ENCODE measurements around the gene SCFD2.
"Not testable (repeated sequence)": the region's sequence is repeated elsewhere in the genome, so short reads cannot be mapped to it uniquely, and the experiment has no call there.

The SCFD2 gene

DNA sequence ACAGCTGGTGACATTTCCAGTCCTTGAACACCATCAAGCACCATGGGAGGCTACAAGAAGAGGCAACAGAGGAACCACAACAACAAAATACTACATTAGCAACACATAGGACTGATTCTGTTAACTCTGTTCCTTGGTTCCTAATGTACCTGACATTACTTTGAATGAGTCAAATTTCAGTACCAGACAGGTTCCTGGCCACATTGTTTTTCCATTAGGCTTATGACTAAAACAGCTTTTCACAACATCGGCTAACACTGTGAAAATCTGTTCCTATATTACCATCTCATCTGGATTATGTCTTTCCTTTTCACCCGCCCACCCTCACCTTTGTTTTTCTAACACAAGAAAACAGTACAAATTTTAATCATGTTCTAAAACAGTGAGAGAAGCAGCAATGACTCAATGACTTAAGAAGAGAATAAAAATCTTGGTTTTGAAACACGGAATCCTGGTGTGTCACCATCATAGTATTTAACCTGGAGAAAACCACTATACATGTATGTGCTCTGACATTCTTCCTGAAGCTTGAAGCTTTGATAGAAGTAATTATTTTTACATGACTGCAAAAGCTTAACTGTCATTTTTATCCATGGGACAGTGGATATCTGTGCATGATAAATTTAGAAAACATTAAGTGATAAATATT lies 143.9 kb downstream of the SCFD2 start:
- TF ChIP-seq CTCF (IDR thresholded peaks at IDR 0.05; ENCODE audit: low read length, missing control alignments): no peak
- H3K4me3 ChIP-seq (replicated peaks; ENCODE audit: low read depth, low read length): no peak overlapping the region
- no peak for DNase-seq (ENCODE audit: low read depth)

DNA sequence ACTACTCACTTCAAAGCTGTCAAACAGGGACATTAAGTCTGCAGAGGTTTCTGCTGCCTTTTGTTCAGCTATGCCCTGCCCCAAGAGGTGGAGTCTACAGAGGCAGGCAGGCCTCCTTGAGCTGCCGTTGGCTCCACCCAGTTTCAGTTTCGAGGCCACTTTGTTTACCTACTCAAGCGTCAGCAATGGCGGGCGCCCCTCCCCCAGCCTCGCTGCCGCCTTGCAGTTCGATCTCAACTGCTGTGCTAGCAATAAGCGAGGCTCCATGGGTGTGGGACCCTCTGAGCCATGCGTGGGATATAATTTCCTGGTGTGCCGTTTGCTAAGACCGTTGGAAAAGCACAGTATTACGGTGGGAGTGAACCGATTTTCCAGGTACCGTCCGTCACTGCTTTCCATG lies 146.7 kb downstream of the SCFD2 start:
- not testable (repeated sequence) for H3K4me3 ChIP-seq (replicated peaks; ENCODE audit: low read depth, low read length)

DNA sequence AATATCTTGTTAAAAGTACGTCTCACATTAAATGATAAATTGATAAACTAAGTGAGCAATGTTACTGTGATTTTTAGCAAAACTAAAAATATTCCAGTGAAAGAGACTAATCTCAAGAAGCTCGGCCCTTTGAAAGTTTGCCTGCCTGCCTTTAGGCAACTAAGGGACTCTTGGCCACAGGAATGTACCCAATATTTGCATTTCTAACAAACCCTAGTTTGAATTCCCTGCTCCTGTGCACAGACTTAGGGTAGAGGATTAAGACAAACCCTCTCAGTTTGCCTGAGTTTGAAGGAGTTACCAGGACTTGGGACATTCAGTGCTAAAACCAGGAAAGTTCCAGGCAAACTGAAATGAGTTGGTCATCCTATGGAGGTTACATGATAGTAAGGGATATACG lies 157.1 kb downstream of the SCFD2 start:
- no peak overlapping the region for H3K4me3 ChIP-seq (replicated peaks; ENCODE audit: low read depth, low read length)
- TF ChIP-seq CTCF (IDR thresholded peaks at IDR 0.05; ENCODE audit: low read length, missing control alignments): no peak
- DNase-seq (ENCODE audit: low read depth): no peak

More for the DNA sequence above, 146.7 kb downstream of the SCFD2 start:
- not testable (repeated sequence) for DNase-seq (ENCODE audit: low read depth)

- no peak for TF ChIP-seq CTCF (IDR thresholded peaks at IDR 0.05; ENCODE audit: low read length, missing control alignments)
- DNase-seq (ENCODE audit: low read depth): no peak
- no peak overlapping the region for H3K4me3 ChIP-seq (replicated peaks; ENCODE audit: low read depth, low read length)
Observed at GRCh38 chr4:53205970-53206369, 159.9 kb downstream of the SCFD2 start.

- TF ChIP-seq CTCF (IDR thresholded peaks at IDR 0.05; ENCODE audit: low read length, missing control alignments): no peak
- no peak overlapping the region for H3K4me3 ChIP-seq (replicated peaks; ENCODE audit: low read depth, low read length)
- no peak for DNase-seq (ENCODE audit: low read depth)
Observed at GRCh38 chr4:53199356-53199755, 166.5 kb downstream of the SCFD2 start.

- TF ChIP-seq CTCF (IDR thresholded peaks at IDR 0.05; ENCODE audit: low read length, missing control alignments): no peak
- no peak for DNase-seq (ENCODE audit: low read depth)
- H3K4me3 ChIP-seq (replicated peaks; ENCODE audit: low read depth, low read length): no peak overlapping the region
Observed at GRCh38 chr4:53197772-53198142, 168.1 kb downstream of the SCFD2 start.

- H3K4me3 ChIP-seq (replicated peaks; ENCODE audit: low read depth, low read length): no peak overlapping the region
- DNase-seq (ENCODE audit: low read depth): peak; percentile 95
- TF ChIP-seq CTCF (IDR thresholded peaks at IDR 0.05; ENCODE audit: low read length, missing control alignments): peak; percentile 69
Observed at GRCh38 chr4:53196882-53197771, 168.7 kb downstream of the SCFD2 start.

Measured in fibroblast of pulmonary artery (primary cell).